AG09319 (cell line): Measurements from ENCODE around the gene SNTA1.
"Not testable (repeated sequence)": the region's sequence is repeated elsewhere in the genome, so short reads cannot be mapped to it uniquely, and the experiment has no call there.

Source experiments
- DNase-seq: peaks from one replicate; pipeline ENCODE4 v3.0.0-alpha.2; 2010; ENCODE audit warnings: low read depth; ENCODE audit errors: extremely low read depth
- TF ChIP-seq, protein P1 (sequence below): IDR thresholded peaks from 2 replicates; pipeline ENCODE4 v1.5.1; 2011; ENCODE audit warnings: low read depth, mild to moderate bottlenecking, inconsistent platforms, low read length, moderate library complexity

SNTA1 gene

GRCh38 chr20:33474097-33474873 is 30.7 kb upstream of the SNTA1 start:
- TF ChIP-seq, protein P1, sequence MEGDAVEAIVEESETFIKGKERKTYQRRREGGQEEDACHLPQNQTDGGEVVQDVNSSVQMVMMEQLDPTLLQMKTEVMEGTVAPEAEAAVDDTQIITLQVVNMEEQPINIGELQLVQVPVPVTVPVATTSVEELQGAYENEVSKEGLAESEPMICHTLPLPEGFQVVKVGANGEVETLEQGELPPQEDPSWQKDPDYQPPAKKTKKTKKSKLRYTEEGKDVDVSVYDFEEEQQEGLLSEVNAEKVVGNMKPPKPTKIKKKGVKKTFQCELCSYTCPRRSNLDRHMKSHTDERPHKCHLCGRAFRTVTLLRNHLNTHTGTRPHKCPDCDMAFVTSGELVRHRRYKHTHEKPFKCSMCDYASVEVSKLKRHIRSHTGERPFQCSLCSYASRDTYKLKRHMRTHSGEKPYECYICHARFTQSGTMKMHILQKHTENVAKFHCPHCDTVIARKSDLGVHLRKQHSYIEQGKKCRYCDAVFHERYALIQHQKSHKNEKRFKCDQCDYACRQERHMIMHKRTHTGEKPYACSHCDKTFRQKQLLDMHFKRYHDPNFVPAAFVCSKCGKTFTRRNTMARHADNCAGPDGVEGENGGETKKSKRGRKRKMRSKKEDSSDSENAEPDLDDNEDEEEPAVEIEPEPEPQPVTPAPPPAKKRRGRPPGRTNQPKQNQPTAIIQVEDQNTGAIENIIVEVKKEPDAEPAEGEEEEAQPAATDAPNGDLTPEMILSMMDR = no peak
- DNase-seq = no peak

DNA sequence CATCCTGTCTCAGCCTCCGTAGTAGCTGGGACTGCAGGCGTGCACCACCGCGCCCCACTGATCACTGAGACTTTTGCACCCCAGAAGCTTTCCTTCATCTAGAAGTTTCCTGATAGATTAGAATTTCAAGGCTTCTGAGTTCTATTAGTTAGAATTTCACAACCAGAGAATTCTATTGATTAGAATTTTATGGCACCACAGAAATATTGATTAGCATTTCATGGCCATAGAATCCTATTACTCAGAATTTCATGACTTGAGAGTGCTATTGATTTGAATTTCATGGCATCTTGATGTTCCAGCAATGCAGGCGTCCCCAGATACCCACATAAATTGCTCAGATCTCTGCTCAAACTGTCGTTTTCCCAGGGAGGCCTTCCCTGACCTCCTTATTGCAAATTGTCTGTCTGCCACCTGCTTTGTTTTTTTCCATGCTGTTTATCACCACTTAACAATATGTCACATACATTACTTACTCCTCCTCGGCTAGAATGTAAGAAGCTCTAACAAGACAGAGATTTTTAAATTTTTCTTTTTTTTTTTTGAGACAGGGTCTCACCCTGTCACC is 29.4 kb upstream of the SNTA1 start:
- DNase-seq = no peak
- TF ChIP-seq, protein P1 = no peak

DNA sequence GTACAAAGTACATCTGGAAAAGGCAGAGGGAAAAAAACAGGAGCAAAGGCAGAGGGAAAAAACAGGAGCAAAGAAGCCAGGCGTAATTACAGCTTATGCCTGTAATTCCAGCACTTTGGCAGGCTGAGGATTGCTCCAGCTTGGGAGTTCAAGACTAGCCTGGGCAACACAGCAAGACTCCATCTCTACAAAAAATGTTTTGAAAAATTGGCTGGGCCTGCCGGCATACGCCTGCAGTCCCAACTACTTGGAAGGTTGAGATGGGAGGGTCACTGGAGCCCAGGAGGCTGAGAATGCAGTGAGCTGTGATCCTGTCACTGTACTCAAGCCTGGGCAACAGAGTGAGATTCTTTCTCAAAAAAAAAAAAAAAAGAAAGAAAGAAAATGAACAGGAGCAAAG is 27.3 kb upstream of the SNTA1 start:
- TF ChIP-seq, protein P1 = no peak

GRCh38 chr20:33470457-33470856 is 26.9 kb upstream of the SNTA1 start:
- DNase-seq = no peak
- TF ChIP-seq, protein P1 = no peak

More for the DNA sequence above, 27.3 kb upstream of the SNTA1 start:
- no peak for DNase-seq

GRCh38 chr20:33466303-33466646 is 22.7 kb upstream of the SNTA1 start:
- no peak for DNase-seq
- TF ChIP-seq, protein P1 = no peak

- TF ChIP-seq, protein P1 = no peak
- no peak for DNase-seq
Measured at GRCh38 chr20:33465481-33466302, 22.1 kb upstream of the SNTA1 start.

- DNase-seq = not testable (repeated sequence)
Measured at GRCh38 chr20:33464759-33465158, 21.2 kb upstream of the SNTA1 start.
